G401.6 (cell line): Measurements from ENCODE around the gene FOXN3.

Experiments used
- FAIRE-seq: peaks from 2 replicates; lab custom pipeline; 2012; peaks lifted over from hg19 to GRCh38; lab: Jason Lieb, UNC

The FOXN3 gene, protein sequence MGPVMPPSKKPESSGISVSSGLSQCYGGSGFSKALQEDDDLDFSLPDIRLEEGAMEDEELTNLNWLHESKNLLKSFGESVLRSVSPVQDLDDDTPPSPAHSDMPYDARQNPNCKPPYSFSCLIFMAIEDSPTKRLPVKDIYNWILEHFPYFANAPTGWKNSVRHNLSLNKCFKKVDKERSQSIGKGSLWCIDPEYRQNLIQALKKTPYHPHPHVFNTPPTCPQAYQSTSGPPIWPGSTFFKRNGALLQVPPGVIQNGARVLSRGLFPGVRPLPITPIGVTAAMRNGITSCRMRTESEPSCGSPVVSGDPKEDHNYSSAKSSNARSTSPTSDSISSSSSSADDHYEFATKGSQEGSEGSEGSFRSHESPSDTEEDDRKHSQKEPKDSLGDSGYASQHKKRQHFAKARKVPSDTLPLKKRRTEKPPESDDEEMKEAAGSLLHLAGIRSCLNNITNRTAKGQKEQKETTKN

DNA sequence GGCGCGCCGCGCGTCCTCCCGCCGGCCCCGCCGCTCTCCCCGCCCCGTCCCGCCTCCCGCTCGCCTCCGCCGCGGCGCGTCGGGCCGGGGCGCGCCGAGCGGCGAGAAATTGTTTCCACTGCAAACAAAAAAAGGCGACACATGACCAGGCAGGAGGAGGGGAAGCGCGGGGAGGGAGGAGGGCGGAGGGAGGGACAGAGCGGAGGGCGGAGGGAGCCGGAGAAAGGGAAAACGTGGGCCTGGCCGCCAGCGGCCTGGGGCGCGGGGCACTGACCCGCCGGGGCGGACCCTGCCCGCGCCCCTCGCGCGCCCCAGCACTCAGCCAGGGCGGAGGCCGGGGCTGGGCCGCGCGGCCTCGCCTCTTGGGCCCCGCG, at the start of gene FOXN3:
Gene FOXN3, minus strand, starts transcription at position 143 of the 374 bp plus-strand sequence. CDS start 4,757 bp downstream, outside the sequence.
- no peak for FAIRE-seq

DNA sequence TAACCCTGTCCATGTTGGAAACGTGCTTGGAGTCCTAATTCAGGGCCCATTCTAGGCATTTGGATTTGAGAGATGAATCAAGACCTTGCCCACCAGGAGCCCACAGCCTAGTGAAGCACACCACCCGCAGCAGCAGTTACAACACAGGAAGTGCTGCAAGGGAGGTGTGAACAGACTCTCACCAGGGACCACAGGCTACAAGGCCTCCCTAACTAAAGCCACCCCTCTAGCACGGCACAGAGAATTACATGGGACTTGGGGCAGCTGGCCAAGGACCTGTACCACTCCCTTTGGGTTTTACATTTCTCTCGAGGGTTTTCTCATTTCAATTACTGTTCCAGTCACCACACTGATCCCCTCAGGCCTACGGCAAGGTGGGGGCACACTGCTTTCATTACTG, 49.5 kb upstream of the FOXN3 start:
- FAIRE-seq, result no peak

DNA sequence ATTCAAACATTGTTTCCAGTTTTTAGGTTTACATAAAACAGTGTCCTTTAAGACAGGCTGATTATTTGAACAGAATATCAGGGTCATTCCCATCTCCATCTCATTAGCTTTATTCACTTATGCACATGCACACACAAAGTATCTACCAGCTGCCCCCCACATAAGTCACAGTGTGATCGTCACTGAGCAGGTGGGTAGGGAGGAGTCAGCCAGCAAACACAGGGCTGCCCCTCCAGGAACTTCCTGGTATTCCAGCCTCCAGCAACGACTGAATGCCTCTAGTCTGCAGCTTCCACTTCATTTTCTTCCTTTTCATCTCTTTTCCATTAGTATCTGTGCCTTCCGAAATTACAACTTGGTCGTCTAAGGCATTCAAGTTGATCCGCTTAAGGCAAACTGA, 48.8 kb upstream of the FOXN3 start:
- FAIRE-seq, result no peak

DNA sequence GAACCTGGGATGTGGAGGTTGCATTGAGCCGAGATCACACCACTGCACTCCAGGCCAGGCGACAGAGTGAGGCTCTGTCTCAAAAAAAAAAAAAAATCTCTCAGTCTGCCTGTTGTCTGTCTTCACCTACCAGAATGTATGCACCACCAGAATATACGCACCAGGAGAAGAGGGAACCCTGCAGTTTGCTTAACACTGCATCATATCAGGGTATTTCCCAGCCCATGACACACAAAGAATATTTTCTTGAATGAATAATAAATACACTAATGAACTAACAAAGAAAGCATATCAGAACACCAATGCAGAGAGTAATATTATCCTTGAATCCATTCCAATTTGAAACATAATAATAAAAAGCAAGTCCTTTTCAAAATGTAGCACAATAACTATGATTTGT, 44.2 kb upstream of the FOXN3 start:
- FAIRE-seq, result no peak

DNA sequence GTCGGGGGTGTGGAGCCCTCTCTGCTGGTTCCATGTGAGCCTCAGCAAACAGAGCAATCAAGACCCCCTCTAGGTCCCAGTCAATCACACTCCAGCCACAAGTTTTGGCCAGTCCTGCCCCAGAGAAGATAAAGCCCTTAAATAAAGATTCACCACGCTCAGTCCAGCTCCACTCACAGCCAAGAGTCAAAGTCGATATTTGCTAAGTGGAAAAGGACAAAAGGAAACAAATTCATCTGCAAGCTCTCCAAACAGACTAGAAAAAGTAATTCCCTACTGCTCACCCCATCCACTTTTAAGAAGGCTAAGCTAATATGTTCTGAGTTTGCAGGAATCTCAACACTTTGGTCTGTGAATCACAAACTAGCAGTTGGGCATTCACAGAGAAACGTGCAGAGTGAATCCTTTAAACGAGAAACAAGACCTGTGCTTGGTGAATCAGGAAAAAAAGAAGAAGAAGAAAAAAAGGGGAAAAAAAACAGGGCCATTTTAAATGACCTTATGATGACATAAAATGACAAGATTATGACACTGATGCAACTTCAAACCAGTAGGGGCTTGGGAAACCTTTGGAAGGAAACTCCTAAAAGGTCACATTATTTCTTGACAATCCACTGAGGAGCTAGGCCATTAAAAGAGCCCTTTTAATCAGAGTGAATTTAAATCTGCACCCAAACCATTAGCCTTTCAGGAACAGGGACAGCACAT, 41.8 kb upstream of the FOXN3 start:
- no peak for FAIRE-seq

DNA sequence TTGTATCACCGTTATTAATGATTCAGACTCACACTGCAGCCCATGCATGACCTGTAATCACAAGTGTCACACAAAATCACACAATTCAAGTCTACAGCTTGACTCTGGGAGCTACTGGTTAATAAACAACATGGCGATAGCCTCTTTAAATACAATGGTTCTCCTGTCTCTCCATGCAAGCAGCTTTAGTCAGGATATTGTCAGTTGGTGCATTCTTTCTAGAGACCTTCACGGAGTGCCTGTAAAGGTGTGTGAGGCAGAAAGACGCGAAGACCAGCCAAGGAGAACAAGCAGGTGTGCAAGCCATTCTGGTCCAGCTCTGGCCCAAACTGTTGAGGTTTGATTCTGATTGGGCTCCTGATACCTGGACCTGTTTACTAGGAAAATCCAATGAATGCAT, 40.0 kb upstream of the FOXN3 start:
- no peak for FAIRE-seq

DNA sequence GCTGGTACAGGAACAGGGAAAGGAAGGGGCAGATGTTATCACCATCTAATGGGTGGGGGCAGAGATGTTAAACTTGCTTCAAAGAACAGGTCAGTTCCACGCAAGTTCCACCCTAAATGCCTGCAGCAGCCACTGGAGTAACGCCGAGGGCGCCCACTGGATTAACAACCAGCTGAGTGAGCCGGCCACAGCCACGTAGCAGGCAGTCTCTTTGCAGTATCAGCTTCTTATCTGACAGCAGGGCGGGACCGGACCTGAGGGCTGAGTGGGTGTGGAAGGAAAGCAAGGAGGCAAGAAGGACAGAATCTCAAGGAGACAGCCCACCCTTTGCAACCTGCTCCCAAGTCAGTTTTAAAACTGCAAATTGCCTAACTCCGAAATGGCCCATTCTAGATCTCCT, 38.4 kb upstream of the FOXN3 start:
- no peak for FAIRE-seq

DNA sequence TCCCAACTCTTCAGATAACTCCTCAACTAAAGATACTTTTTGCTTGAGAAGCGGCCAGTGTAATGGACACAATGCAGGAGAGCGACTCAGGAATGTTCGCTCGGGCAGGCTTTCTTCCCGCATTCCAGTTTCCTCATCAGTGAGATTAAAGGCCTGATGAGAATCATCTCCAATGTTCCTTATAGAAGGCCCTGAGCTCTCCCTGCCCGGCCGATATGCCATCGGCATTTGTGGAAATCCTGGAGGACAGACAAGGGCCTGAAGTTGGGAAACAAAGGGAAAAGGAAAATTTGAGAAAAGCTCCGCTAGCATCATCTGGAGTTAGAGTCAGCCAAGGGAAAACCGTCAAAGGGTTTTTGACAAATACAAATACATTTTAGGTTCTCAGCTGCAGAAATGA, 38.0 kb upstream of the FOXN3 start:
- FAIRE-seq, result no peak

DNA sequence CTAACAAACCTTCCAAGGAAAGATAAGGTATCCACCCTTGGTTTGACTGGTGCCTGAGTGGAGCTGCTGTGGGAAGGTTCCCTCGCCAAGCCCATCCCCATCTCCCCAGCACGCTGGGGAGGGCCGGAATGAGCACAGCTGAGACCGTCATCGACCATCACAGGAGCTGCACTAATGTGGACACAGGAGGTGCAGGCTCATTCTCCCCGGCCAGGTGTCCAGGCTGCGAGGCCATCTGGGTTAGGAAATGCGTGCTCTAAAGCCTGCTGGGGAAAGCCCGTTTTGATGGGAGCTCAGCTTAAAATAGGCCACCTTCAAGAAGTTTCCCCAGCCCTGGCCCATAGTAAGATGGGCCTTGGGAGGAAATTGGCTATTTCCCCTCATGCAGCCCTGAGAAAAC, 35.2 kb upstream of the FOXN3 start:
- no peak for FAIRE-seq

DNA sequence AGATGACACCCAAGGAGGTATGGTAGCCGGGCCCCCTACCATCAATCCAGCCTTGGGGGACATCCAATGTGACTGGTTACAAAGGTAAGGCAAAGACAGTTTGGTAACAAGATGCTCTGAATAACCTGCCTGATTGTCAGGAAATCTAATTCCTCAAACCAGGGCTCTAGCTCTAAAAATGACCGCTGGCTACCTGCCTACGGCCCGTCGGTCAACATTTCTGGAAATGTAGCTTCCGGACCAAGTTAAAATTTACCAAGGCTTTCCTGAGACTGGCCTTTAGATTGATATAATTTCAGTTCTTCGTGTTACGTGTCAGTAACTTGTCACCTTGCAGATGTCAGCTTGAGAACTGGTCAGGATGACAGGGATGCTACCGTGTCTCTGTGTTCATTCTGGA, 34.2 kb upstream of the FOXN3 start:
- FAIRE-seq, result no peak

DNA sequence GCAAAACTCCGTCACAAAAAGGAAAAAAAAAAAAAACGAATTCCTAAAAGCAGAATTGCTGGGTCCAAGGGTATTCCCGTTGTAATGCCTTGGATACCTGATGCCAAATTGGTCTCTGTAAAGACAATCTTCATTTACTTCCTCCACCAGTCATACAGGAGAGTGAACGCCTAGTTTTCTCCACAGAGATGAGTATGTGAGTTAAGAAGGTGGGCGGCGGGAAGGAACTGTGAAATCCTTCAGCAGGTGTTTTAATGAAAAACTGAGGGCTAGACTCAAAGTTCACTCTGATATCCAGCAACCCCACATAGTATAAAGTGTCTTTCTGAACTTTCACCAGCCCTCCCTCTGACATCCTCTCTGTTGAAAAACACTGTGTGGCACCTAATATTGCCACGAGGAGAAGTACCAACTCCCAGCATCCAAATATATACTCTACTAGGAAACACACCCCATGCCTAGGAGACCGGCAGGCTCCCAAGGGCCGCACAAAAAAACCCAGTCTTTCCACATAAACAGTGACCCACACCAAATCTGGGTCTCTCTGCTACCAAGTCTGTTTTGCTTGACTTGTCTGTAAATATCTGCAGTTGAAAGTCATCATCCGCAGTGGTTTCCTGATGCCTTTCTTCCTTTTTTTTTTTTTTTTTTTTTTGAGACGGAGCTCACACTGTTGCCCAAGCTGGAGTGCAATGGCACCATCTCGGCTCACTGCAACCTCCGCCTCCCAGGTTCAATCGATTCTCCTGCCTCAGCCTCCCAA, 30.3 kb upstream of the FOXN3 start:
- FAIRE-seq, result no peak

DNA sequence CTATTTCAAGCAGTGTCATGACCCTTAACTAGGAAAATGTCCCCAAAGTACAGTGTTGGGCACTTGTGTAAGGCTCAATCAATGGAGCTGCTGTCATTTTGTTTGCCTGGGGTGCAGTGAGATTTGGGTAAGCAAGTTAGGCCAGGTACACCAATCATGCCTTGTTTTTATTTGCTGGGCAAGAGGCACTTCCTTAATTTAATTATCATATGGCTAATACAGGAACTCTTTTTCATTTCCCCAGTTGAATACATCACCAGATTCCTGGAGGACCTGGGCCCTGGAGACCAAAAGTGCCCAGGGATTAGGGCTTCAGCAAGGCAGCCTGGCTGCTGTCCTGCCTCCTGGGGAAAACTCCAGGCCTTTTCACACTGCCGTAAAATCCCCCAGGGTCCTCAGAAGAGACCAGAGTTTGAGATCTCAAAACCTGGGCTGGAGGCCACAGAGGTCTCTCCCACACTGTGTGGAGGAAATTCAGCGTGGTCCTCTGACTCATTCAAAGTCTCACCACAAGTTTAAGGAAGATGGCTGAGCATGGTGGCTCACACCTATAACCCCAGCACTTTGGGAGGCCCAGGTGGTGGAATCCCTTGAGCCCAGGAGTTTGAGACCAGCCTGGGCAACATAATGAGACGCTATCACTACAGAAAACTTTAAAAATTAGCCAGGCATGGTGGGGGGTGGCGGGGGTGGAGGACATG, 28.4 kb upstream of the FOXN3 start:
- FAIRE-seq, result no peak

DNA sequence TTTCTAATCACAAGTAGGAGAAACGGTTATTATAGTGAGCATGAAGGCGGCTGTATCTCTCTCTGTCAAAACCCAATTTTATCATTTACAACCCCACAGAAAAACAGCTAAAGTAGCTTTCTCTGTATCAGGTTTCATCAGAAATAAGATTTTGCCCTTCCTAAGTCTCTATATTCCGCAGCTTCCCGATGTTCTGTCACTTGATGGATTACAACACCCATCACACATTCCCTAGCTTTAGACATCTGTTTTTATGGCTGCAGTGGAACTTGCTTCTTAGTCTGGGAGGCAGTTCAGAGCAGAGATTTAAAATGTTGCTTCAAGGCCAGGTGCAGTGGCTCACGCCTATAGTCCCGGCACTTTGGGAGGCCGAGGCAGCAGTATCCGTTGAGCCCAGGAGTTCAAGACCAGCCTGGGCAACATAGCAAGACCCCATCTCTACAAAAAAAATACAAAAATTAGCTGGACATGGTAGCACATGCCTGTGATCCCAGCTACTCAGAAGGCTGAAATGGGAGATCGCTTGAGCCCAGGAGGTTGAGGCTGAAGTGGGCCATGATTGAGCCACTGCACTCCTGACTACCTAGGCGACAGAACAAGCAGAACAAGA, 27.6 kb upstream of the FOXN3 start:
- FAIRE-seq, result no peak

DNA sequence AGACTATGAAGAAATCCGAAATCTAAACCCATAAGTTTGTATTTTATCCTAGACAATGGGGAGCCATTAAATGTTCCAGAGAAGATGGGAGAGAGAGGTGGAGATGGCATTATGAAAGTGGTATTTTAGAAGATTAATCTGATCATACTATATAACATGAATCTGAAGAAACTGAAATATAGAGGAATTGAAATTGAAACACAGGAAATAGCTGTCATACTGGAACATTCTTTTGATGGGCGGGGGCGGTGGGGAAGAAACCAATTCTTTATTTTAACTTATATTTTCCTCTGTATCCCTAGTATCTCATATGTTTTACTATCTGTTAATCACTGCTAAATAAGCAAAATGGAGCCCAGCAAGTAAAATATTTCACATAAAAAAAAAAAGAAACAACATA, 27.0 kb upstream of the FOXN3 start:
- no peak for FAIRE-seq

DNA sequence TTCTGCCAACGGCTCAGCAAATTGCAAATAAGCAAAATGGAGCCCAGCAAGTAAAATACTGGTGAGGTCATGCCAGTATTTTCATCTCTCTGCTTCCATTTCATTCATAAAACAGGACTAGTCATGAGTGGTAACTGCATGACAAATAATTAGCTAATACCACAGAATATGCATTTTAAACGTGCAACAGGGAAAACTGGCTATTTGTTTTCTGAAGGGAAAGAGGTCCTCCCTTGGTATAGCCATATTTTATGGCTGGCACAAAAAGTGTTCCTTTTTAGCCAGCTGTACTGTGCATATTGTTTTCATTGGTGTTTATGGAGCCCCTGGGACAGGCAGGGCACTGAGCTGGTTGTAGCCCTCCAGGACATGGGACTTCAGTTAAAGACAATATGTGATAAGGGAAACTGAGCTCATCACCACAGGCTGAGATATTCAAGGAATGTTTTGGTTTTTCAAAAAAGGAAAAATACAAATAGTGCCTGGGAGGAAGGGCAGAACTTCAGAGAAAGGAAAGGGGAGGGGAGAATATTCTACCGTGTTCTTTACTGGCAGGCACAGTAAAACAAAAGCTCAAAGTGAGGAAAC, 26.1 kb upstream of the FOXN3 start:
- FAIRE-seq, result no peak

DNA sequence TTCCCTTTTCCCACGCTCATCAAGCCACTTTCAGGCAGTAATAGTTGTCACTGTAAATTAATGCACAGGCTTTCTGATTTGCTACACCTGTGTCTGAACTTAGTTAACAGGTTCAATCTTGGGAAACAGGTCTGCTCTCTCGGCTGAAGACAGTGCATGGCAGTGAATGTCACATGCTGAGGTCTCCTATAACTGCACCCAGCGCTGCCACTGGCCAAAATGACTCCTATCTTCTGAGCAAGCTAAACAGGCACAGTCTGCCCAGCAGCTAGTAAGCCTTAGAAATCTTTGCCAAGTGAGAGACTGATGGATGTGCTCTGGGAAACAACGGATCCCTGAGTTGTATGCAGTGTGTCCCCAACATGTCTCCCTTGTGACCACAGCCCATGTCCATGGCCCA, 25.2 kb upstream of the FOXN3 start:
- no peak for FAIRE-seq

DNA sequence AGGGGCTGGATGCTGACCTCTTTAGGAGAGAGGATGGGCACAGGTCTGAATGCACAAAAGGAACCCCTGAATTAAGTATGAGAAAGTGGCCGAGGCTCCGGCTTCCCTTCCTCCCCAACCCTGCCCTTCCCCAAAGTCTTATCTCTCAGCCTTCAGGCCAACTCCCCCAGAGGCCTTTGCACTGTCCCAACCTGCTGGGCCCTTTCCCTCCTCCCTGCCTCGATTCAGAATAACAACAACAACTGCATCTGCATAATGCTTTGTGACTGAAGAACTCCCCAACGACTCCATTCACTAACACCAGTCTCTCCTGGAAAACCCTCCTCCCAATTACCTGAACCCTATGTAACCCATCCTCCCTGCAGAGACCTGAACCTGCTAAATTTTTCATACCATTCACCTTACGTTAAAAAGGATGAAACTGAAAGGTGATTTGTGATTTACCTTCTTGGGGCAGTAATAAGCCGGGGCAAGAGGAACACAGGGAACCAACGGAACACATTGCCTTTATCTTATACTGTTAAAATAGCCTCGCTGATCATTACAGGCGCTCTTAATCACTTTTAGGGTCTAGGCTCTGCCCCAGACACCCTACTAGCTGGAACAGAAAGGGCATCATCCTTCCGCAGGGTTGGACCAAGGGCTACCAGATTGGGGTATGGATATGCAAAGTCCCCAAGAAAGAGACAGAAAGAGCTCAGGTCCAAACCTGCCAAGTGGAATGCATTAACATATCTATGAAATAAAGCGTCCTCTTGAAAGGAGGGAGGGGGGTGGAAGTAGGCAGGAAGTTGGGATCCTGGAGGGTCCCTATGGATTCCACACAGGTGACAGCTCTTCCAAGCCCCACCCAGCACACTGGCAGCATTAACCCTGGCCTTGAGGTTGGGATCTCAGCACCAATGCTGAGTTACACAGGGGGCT, 24.2 kb upstream of the FOXN3 start:
- FAIRE-seq, result no peak

DNA sequence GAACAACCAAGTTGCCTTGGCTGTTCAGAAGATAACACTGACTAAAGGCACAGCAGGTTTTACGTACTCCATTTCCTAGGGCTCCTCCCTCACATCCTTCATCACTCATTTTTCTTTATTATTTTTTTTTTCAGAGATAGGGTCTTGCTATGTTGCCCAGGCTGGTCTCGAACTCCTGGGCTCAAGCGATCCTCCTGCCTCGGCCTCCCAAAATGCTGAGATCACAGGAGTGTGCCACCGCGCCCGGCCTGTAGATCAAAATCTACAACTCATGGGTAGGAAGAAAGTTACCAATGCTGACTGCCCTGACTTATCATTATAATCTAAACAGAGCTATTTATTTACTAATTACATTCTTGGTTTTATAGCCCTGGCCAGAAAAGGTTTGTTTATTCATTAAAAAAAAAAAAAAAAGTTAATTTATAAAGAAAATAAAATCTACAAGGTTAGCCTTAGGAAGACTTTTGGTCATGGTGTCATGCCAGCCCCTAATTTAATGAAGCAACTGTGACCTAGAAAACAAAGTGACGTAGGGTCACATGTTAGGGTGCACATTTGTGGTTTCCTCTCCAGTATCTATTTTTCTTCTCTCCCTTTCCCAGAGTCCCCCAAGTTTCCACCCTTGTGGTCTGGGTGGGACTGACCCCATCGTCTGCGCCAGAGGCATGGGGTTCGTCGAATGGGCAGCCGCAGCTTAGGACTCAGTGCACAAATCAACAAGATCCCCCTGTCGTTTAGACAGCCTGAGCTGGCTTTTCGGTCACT, 19.0 kb upstream of the FOXN3 start:
- no peak for FAIRE-seq

DNA sequence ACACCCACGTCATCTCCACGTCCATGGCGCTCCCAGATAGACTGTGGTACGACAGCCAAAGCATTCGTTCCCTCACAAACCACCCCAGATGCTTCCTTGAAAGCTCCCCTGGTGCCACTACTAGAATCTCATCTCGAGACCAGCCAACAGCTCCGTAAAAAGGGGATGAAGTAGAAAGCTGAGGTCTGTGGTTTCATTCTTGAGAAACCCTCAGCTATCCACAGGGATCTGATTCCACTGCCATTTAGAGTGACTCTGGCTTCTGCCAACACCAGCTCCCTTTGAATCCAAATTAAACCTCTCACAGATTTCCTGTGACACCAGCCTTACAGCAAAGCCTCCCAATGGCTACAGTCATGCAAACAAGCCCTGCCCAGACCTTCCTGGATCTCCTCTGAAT, 18.5 kb upstream of the FOXN3 start:
- no peak for FAIRE-seq

DNA sequence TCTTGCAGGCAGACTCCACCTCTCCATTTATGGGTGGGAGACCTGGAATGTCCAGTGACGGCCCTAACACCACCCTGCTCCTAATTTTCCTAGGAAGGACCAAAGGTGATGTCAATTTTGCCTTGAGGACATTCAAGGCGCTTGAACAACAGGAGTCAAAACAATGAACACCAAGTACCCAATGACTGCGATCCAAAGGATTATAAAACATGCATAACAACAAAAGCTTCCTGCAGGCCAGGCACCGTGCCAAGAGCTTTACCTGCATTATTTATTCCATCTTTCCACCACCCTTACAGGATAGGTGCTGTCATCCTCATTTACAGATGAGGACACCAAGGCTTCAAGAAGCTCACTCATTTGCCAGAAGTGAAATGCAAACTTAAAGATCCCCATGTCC, 15.2 kb upstream of the FOXN3 start:
- FAIRE-seq, result no peak
